ENCODE data around the gene SNRPF.

GRCh38 chr12:95857156-95857555 lies 1.6 kb upstream of the SNRPF start:
- TF ChIP-seq POLR2AphosphoS5 (IDR thresholded peaks at IDR 0.05) (no peak), CTCF (IDR thresholded peaks at IDR 0.05) (no peak), POLR2A (IDR thresholded peaks at IDR 0.05) (no peak)

Data from prostate gland (tissue), 2 donors.